Stimulated activated CD8-positive, alpha-beta memory T cell treated with anti-CD3 and anti-CD28 coated beads, Interleukin-7, amount 100 ng/mL, for 1 hour (primary cell): ENCODE measurements around the gene ELOVL7.
"Not testable (repeated sequence)": the region's sequence is repeated elsewhere in the genome, so short reads cannot be mapped to it uniquely, and the experiment has no call there.

Experiments
- DNase-seq, 2 donors: peaks; one replicate each; pipeline ENCODE4 v3.0.0-alpha.2; 2020; ENCODE audit warnings: low read depth in 2 of 2

ELOVL7 gene

GRCh38 chr5:60795424-60795950, 48.6 kb downstream of the ELOVL7 start:
- DNase-seq: not testable (repeated sequence)

- no peak for DNase-seq
These were observed 49.4 kb downstream of the ELOVL7 start for GRCh38 chr5:60794691-60795090.

GRCh38 chr5:60792438-60792837, 51.6 kb downstream of the ELOVL7 start:
- DNase-seq: no peak

GRCh38 chr5:60789551-60789950, 54.5 kb downstream of the ELOVL7 start:
- DNase-seq: no peak

- no peak for DNase-seq
These were observed 55.1 kb downstream of the ELOVL7 start for GRCh38 chr5:60788863-60789513.

GRCh38 chr5:60779466-60779865, 64.6 kb downstream of the ELOVL7 start:
- no peak for DNase-seq

GRCh38 chr5:60776343-60776742, 67.7 kb downstream of the ELOVL7 start:
- no peak for DNase-seq

- DNase-seq: no peak
These were observed 78.9 kb downstream of the ELOVL7 start for GRCh38 chr5:60765019-60765709.

GRCh38 chr5:60763061-60763460, 81.0 kb downstream of the ELOVL7 start:
- no peak for DNase-seq

- DNase-seq: no peak
These were observed 89.6 kb downstream of the ELOVL7 start for GRCh38 chr5:60754495-60754894.

GRCh38 chr5:60744682-60745081, 99.4 kb downstream of the ELOVL7 start:
- DNase-seq: no peak

- no peak for DNase-seq
These were observed 100.4 kb downstream of the ELOVL7 start for GRCh38 chr5:60743511-60744314.

- no peak for DNase-seq
These were observed 103.7 kb downstream of the ELOVL7 start for GRCh38 chr5:60740322-60740721.

GRCh38 chr5:60738933-60739332, 105.1 kb downstream of the ELOVL7 start:
- DNase-seq: no peak

GRCh38 chr5:60738461-60738860, 105.6 kb downstream of the ELOVL7 start:
- no peak for DNase-seq

GRCh38 chr5:60730858-60731257, 113.2 kb downstream of the ELOVL7 start:
- DNase-seq: not testable (repeated sequence)

GRCh38 chr5:60727033-60727679, 116.9 kb downstream of the ELOVL7 start:
- no peak for DNase-seq

- DNase-seq: no peak
These were observed 119.9 kb downstream of the ELOVL7 start for GRCh38 chr5:60724126-60724525.

- no peak for DNase-seq
These were observed 121.7 kb downstream of the ELOVL7 start for GRCh38 chr5:60722416-60722815.

- no peak for DNase-seq
These were observed 124.7 kb downstream of the ELOVL7 start for GRCh38 chr5:60719329-60719728.

GRCh38 chr5:60718166-60718892, 125.7 kb downstream of the ELOVL7 start:
- no peak for DNase-seq
